ENCODE data around the gene TEC.
"Not testable (repeated sequence)": the region's sequence is repeated elsewhere in the genome, so short reads cannot be mapped to it uniquely, and the experiment has no call there.

Gene TEC

GRCh38 chr4:48268956-48269860 lies at the start of gene TEC:
TSS of gene TEC (minus strand) at chr4:48269838. CDS start at chr4:48228614, 41,224 bp downstream.
- no peak for DNase-seq

GRCh38 chr4:48315728-48316630 lies 46.3 kb upstream of the TEC start:
- DNase-seq: no peak

- DNase-seq: not testable (repeated sequence)
These were observed 45.1 kb upstream of the TEC start for GRCh38 chr4:48314746-48315145.

DNA sequence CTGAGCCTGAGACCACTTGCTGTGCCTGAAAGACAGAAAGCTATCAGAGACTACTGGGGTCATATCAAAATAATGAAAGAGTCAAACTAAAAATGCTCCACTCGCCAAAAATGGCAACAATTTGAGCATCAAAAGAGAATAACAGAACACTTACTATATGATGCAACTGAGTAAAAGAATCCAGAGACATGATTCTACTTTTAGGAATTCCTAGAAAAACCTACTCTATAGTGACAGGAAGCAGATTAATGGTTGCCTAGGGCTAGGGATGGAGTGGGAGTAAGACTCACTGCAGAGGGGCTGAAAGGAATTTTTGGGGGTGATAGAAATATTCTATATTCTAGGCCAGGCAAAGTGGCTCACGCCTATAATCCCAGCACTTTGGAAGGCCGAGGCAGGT lies 42.3 kb upstream of the TEC start:
- no peak for DNase-seq

DNA sequence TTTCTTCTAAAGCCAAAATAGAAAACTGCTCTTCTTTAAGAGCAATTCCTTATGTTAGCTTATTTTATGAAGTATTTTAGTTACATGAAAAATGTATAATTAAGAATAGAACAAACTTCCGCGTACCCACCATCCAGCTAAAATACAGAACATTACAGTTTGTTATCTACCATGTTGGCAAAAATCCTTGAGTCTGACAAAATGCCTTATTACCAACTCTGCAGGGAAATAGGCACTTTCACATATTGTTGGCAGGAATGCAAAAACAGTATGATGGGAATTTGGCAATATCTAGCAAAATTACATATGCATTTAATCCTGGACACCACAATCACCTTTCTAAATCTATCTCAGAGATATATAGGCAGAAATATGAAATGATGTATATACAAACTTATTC lies 39.3 kb upstream of the TEC start:
- DNase-seq: no peak

DNA sequence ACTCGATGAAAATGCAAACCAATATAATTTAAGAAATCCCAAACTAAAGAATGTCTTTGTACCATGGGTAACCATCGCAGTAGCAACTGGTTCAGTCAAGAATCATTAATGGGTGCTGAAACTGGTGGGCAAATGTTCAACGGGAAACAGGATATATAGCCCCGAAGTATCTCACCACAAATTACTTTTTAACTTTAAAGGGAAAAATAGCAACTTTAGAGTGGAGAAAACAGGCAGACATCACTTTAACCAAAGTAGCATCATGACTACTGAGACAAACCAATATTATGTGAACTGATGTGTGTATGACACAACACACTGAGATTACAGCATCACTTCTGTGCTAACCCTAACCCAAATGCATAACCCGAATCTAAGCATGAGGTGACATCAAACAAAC lies 37.9 kb upstream of the TEC start:
- no peak for DNase-seq

DNA sequence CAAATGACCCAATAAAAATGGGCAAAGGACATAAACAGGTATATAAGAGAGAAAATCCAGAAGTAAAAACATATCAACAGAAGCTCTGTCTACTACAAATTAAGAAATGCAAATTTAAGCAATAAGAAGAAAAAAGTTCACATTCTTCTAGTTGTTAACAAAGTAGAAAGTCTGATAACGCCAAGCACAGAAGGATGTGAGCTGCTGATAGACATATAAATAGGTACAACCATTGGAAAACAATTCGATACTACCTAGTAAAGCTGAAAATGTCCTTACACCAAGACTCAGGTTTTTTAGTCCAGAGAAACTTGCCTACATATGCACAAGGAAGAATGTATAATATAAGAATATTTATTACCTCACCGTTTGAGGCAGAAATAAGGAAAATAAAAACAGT lies 35.9 kb upstream of the TEC start:
- no peak for DNase-seq

DNA sequence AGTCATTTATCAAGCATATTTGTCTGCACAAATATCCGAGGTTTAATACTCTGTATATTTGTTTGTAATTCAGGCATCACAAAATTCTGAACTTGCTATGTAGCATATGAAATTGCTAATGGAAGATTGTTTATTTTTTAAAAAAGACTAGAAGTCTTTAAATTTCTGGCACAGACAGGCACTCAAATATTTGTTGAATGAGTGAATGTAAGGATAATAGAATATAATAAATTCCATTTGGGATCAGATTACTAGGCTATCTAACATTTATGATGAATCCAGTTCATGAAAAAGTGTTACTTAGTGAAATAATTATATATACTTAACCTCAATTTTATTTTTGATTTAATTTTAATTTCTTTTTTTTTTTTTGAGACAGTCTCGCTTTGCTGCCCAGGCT lies 30.4 kb upstream of the TEC start:
- DNase-seq: no peak

DNA sequence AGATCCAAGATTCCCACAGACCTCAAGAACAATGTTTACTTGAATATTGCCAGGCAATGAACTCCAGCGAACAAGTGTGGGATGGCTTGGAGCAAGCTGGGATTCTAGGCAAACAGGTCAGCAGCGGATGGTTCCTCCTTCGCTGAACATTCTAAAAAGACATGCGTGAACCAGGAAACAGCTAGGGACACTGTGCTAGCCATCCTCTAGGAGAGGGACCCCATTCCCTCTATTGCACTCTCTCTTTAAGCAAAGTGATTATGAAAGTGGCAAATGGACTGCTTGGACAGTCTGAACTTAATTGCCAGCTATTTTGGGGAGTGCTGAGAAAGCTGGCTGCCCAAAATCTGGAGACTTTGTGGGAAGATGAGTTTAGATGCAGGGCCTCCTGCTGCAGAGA lies 29.9 kb upstream of the TEC start:
- no peak for DNase-seq

DNA sequence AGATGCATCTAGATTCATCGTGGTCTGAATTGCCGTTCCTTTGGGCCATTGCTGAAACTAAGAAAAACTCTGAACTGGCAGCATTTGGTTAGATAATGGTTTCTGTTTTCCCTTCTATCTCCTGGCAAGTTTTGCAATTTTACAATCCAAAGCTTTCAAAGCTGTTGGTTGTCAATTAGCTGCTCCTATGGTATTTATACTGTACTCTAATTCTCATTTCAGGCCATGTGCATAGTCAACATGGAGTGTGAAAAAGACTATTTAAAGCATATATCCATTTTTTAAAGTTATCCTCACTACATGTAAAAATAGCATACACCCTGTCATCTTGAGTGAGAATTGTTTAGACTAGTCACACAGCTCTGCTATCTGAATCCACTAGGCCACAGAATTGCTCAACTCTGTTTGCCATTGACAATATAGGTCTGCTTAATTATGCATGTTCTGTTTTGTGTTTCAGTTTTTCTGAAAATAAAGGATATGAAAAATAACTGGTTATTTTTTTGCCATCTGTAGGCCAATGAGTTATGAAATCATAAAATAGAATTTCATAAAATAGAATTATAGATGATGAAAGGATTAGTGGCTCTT lies 27.7 kb upstream of the TEC start:
- DNase-seq: no peak

DNA sequence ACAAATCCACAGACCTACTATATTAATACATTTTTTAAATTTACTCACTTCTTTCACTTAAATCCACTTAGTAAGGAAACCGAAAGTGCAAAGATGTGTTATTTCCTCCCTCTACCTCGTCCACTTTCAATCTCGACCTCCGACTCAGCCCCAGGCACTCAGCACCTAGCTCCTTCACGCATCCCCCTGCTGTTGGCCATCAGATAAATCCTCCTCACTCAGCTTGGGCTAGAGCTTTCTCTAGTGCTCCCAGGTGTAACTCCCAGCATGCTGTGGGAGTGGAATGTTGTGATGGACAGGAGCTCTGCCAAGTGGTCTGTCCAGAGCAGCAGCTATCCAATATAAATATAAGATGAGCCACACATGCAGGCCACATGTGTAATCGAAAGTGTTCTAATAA lies 26.7 kb upstream of the TEC start:
- DNase-seq: no peak

GRCh38 chr4:48295116-48295515 lies 25.5 kb upstream of the TEC start:
- DNase-seq: no peak

DNA sequence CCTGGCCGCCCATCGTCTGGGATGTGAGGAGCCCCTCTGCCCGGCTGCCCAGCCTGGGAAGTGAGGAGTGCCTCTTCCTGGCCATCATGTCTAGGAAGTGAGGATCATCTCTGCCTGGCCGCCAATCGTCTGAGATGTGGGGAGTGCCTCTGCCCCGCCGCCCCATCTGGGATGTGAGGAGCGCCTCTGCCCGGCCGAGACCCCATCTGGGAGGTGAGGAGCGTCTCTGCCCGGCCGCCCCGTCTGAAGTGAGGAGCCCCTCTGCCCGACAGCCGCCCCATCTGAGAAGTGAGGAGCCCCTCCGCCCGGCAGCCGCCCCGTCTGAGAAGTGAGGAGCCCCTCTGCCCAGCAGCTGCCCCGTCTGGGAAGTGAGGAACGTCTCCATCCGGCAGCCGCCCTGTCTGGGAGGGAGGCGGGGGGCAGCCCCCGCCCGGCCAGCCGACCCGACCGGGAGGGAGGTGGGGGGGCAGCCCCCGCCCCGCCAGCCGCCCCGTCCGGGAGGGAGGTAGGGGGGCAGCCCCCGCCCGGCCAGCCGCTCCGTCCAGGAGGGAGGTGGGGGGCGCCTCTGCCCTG lies 22.7 kb upstream of the TEC start:
- DNase-seq: not testable (repeated sequence)

DNA sequence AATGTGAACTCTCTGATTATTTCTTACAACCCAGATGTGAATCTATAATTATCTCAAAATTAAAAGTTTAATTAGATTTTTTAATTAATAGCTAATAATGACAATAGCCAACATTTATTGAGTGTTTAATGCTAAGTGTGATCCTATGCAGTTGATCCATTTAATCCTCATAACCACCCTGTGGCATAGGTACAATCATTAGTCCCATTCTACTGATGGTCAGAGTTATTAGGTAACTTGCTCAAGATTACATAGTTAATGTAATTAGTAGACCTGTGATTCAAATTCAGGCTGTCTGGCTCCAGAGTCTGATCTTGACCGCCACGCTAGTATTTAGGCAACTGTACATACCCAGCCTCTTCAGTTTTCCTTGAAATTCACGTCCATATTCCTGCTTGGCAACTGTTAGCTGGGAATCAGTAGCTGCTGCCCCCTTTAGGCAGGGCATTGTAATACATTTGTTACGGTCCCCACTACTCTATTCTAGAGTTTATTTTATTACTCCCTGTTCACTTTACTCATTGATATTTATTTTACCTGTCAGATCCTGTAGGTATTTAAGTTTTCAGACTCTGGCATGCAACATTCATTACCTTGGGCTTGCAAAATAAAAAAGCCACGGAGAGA lies 20.6 kb upstream of the TEC start:
- no peak for DNase-seq

- DNase-seq: not testable (repeated sequence)
These were observed 16.4 kb upstream of the TEC start for GRCh38 chr4:48286060-48286459.

GRCh38 chr4:48285640-48286039 lies 16.0 kb upstream of the TEC start:
- DNase-seq: not testable (repeated sequence)

DNA sequence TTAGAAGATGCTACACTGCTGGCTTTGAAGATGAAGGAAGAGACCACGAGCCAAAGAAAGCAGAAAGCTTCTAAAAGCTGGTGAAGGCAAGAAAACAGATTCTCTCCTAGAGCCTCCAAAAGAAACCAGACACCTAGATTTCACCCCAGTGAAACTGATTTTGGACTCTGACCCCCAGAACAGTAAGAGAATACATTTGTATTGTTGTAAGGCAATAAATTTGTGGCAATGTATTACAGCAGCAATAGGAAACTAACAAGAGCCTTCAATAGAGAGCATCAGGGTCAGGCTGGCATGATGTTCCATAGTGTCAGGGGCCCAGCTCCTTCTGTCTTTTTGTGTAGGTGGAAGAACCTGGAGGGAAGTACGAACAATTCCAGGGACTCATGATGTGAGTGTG lies 6.0 kb upstream of the TEC start:
- no peak for DNase-seq

DNA sequence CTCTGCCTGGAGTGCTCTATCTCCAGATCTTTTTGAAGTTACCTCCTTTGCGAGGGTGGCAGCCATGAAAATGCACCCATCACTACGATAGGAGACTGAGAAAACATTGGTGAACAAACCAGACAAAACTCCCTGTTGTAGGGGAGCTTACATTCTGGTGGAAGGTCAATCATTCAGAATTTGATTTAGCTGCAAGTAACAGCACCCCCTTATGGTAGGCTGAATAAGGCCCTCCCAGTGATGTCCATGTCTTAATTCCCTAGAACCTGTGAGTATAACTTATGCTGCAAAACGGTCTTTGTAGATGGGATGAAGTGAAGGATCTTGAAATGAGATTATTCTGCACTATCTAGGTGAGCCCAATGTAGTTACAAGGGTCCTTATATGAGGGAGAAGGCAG lies 5.6 kb upstream of the TEC start:
- DNase-seq: no peak

- DNase-seq: no peak
These were observed 2.0 kb upstream of the TEC start for GRCh38 chr4:48271626-48272025.

- DNase-seq: no peak
These were observed 1.4 kb upstream of the TEC start for GRCh38 chr4:48270951-48271473.

- no peak for DNase-seq
These were observed 872 bp upstream of the TEC start for GRCh38 chr4:48270523-48270897.

- peak; percentile 82 for DNase-seq
These were observed 354 bp upstream of the TEC start for GRCh38 chr4:48269861-48270522.
